VCaP (cell line): ENCODE measurements around the gene SSBP4.

Source experiments
- H3K27ac ChIP-seq: fragments of 450-650 bp; 2 replicates; pipeline ENCODE4 v1.5.1; 2017
- CTCF ChIP-seq: fragments of 450-650 bp; conservative IDR thresholded peaks from 2 replicates; pipeline ENCODE4 v1.5.1; 2017; ENCODE audit warnings: mild to moderate bottlenecking, moderate library complexity

The SSBP4 gene

GRCh38 chr19:18428787-18429674 is 9.8 kb downstream of the SSBP4 start:
- no peak for TF ChIP-seq CTCF
- peak overlapping the region; percentile 64 for H3K27ac ChIP-seq

GRCh38 chr19:18429717-18430416 is 10.7 kb downstream of the SSBP4 start:
- peak overlapping the region; percentile 64 for H3K27ac ChIP-seq
- TF ChIP-seq CTCF: no peak

- TF ChIP-seq CTCF: no peak
- H3K27ac ChIP-seq: no peak overlapping the region
These were observed 11.4 kb downstream of the SSBP4 start for GRCh38 chr19:18430417-18431144.

- TF ChIP-seq CTCF: no peak
- 0 out of 2 replicates have a peak overlapping the region, but pooled peaks have one; percentile 89 for H3K27ac ChIP-seq
These were observed 12.4 kb downstream of the SSBP4 start for GRCh38 chr19:18431351-18432197.

- no peak for TF ChIP-seq CTCF
- H3K27ac ChIP-seq: peak overlapping the region; percentile 89
These were observed 13.2 kb downstream of the SSBP4 start for GRCh38 chr19:18432275-18433014.

- H3K27ac ChIP-seq: peak overlapping the region; percentile 89
These were observed 14.0 kb downstream of the SSBP4 start for GRCh38 chr19:18433015-18433691.

More at GRCh38 chr19:18433015-18433691, 14.0 kb downstream of the SSBP4 start:
- TF ChIP-seq CTCF: no peak
